GM19025 (cell line): Measurements from ENCODE around the gene ZNF665.
"Not testable (repeated sequence)": the region's sequence is repeated elsewhere in the genome, so short reads cannot be mapped to it uniquely, and the experiment has no call there.

Source experiments
- ATAC-seq: cut with Tn5 transposase; IDR thresholded peaks from one replicate; pipeline ENCODE4 v1.9.1; 2021; ENCODE audit warnings: mild to moderate bottlenecking, low read depth, moderate library complexity; ENCODE audit not compliant: unreplicated experiment

ZNF665 gene

DNA sequence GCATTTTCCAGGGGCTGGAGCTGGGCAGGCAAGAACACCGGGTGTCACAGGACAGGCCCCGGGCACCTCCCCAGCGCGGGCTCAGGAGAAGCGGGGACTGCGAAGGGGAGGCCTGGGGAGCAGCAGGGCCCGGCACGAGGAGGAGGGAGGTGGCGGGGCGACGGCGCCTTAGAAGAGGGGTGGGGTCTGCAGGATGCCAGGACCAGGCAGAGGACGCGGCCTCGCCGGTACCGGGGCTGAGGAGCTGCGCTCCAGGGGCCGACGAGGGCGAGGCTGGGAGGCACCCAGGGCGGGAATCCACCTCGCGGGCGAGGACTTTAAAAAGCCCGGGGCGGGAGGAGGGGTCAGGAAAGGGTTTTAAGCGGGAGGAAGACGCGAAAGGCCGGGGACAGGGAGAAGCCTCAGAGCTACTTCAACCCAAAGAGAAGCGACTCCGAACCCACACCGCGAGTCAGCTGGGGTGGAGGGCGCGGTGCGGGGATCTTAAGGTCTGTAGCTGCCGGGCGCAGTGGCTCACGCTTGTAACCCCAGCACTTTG lies 35.0 kb downstream of the ZNF665 start:
- no peak for ATAC-seq

DNA sequence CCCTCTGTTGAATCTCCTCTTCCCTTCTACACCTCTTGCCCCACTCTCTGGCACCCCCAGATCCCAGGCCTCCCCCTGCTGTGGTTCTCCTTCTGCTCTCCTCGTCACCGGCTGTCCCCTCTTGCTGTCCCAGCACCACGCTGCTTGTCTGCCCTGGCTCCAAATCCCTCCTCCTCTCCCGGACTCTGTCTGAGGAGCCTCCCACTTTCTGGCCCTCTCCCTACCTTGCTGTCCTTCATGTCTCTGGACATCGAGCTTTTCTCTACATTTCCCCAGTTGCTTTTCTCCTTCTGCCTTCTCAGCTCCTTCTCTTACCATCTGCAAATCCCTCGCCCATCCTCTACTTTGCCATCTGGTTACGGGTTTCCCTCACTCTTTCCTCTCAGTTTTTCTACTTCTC lies 35.5 kb downstream of the ZNF665 start:
- ATAC-seq, result no peak

- no peak for ATAC-seq
These were observed 36.3 kb downstream of the ZNF665 start for GRCh38 chr19:53156850-53157249.

GRCh38 chr19:53147645-53148044 lies 45.5 kb downstream of the ZNF665 start:
- no peak for ATAC-seq

- ATAC-seq, result no peak
These were observed 52.8 kb downstream of the ZNF665 start for GRCh38 chr19:53140351-53140750.

DNA sequence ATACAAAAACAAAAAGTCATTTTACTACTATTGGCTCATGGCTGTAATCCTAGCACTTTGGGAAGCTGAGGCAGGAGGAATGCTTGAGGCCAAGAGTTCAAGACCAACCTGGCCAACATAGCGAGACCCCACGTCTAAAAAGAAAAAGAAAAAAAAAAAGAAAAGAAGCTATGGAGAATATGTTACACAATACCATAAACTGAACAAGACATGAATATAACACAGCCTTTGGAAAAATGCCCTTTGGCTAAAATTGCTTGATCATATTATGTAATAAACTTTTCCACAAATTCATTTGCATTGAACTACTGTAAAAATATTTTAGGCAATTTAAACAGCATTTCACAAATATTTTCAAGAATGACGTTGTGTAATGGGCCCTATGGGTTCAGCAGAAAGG lies 56.7 kb downstream of the ZNF665 start:
- ATAC-seq, result no peak

- no peak for ATAC-seq
These were observed 60.8 kb downstream of the ZNF665 start, which contains the start of gene ZNF415 for GRCh38 chr19:53132141-53132991. TSS of gene ZNF415 (minus strand) at chr19:53132910. CDS start at chr19:53122676, 10,234 bp downstream.

DNA sequence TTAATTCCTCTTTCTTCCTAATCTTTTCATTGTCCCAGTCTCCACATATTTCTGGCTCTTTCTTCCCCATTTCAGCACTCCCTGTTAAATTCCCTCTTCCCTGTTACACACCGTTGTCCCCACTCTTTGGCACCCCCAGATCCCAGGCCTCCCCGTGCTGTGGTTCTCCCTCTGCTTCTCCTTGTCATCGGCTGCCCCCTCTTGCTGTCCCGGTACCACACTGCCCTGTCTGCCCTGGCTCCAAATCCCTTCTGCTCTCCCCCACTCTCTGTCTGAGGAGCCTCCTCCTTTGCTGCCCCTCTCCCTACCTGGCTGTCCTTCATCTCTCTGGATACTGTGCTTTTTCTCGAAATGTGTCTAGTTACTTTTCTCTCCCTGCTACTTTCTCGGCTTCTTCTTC lies 61.4 kb downstream of the ZNF665 start:
- ATAC-seq, result no peak

GRCh38 chr19:53131085-53131590 lies 62.0 kb downstream of the ZNF665 start:
- no peak for ATAC-seq

GRCh38 chr19:53130506-53130905 lies 62.7 kb downstream of the ZNF665 start:
- no peak for ATAC-seq

- ATAC-seq, result not testable (repeated sequence)
These were observed 66.2 kb downstream of the ZNF665 start for GRCh38 chr19:53126733-53127526.

- ATAC-seq, result no peak
These were observed 69.8 kb downstream of the ZNF665 start for GRCh38 chr19:53123400-53123799.
